GM23248 (cell line): Measurements from ENCODE around the gene BORA. TPM values are rescaled to one million over a fixed set of nuclear protein-coding genes. Genes with fewer than 3 reads are reported as not detected.
A peak's percentile ranks its signal among the peaks of the same experiment; 100 is the strongest.

Experiments
- DNase-seq: peaks from one replicate; pipeline ENCODE4 v3.0.0-alpha.2; 2015
- H2AFZ ChIP-seq: fragments of 200-600 bp; sonication (generic); 2 replicates; pipeline ENCODE4 v1.6.1; 2016; ENCODE audit warnings: antibody characterized with exemption
- H3F3A ChIP-seq: fragments of 200-600 bp; sonication (generic); 2 replicates; pipeline ENCODE4 v1.6.1; 2016; ENCODE audit warnings: mild to moderate bottlenecking, antibody characterized with exemption, mixed run types; ENCODE audit not compliant: insufficient read depth
- H3K27ac ChIP-seq: fragments of 200-600 bp; sonication (generic); 2 replicates; pipeline ENCODE4 v1.5.1; 2016; ENCODE audit warnings: mild to moderate bottlenecking
- H3K27me3 ChIP-seq: fragments of 200-600 bp; sonication (generic); replicated peaks from 2 replicates; pipeline ENCODE4 v1.6.1; 2016; ENCODE audit warnings: mild to moderate bottlenecking; ENCODE audit not compliant: insufficient read depth
- H3K36me3 ChIP-seq: fragments of 200-600 bp; sonication (generic); 2 replicates; pipeline ENCODE4 v1.6.1; 2016; ENCODE audit warnings: low read depth, mild to moderate bottlenecking
- H3K4me1 ChIP-seq: fragments of 200-600 bp; sonication (generic); 2 replicates; pipeline ENCODE4 v1.6.1; 2016; ENCODE audit warnings: mild to moderate bottlenecking; ENCODE audit not compliant: insufficient read depth
- H3K4me2 ChIP-seq: fragments of 200-600 bp; sonication (generic); one replicate; pipeline ENCODE4 v1.6.1; 2016; ENCODE audit warnings: mild to moderate bottlenecking; ENCODE audit not compliant: unreplicated experiment
- H3K4me3 ChIP-seq: fragments of 200-600 bp; sonication (generic); 2 replicates; pipeline ENCODE4 v1.5.1; 2016; ENCODE audit warnings: mild to moderate bottlenecking
- H3K79me2 ChIP-seq: fragments of 200-600 bp; sonication (generic); 2 replicates; pipeline ENCODE4 v1.6.1; 2016; ENCODE audit warnings: mild to moderate bottlenecking; ENCODE audit not compliant: insufficient read depth
- H3K9ac ChIP-seq: fragments of 200-600 bp; sonication (generic); 2 replicates; pipeline ENCODE4 v1.6.1; 2016; ENCODE audit warnings: mild to moderate bottlenecking
- H3K9me2 ChIP-seq: fragments of 200-600 bp; sonication (generic); 2 replicates; pipeline ENCODE4 v1.6.1; 2016; ENCODE audit warnings: mixed run types, mild to moderate bottlenecking, moderate library complexity; ENCODE audit not compliant: insufficient read depth
- H3K9me3 ChIP-seq: fragments of 200-600 bp; sonication (generic); one replicate; pipeline ENCODE4 v1.6.1; 2017; ENCODE audit warnings: low read depth
- H4K20me1 ChIP-seq: fragments of 200-600 bp; sonication (generic); 2 replicates; pipeline ENCODE4 v1.6.0; 2016; ENCODE audit not compliant: insufficient read depth
- EZH2 ChIP-seq: fragments of 200-600 bp; sonication (generic); IDR thresholded peaks from 2 replicates; pipeline ENCODE4 v1.6.1; 2018; ENCODE audit warnings: antibody characterized with exemption, mild to moderate bottlenecking; ENCODE audit not compliant: insufficient read depth, poor library complexity, severe bottlenecking
- EZH2phosphoT487 ChIP-seq: fragments of 200-600 bp; sonication (generic); IDR thresholded peaks from 2 replicates; pipeline ENCODE4 v1.6.1; 2018; ENCODE audit warnings: antibody characterized with exemption, moderate library complexity, mild to moderate bottlenecking, low read depth; ENCODE audit not compliant: insufficient read depth
- WGBS, 2 experiments: methylation state at CpG; one replicate each; pipeline ENCODE4 v1.1.6; 2015 to 2017; ENCODE audit warnings: low lambda C conversion rate in 2 of 2, low coverage in 1 of 2; ENCODE audit errors: missing lambda C conversion rate in 2 of 2; 5-methylcytosine and 5-hydroxymethylcytosine counted together
- in situ Hi-C: fragments of 300-500 bp; cut with MboI; formaldehyde crosslinking; loops from 2 replicates; pipeline ENCODE4 v1.15.0; 2020
- polyA plus RNA-seq: library from polyadenylated mRNA; unstranded; fragments of >200 nt; fragmentation: Nextera tagmentation; extraction: Ambion mirVana; gene quantifications from 2 replicates; pipeline ENCODE4 v1.2.1, GENCODE V29; 2016
- total RNA-seq: library from RNA; depleted of rRNA; stranded (reverse); fragments of >200 nt; shearing (Covaris generic); gene quantifications from 2 replicates; pipeline ENCODE4 v1.2.3, GENCODE V29; 2014

The BORA gene
- total and polyA plus RNA-seq, 2 experiments from 2014 or later: 5.5 to 7.2 TPM

GRCh38 chr13:72689181-72689696 is 38.5 kb upstream of the BORA start:
- in situ Hi-C loops: no loop called here
- no peaks in the 10 kb centered on the region for H3K9me3 ChIP-seq
- H3F3A ChIP-seq: no peaks in the 10 kb centered on the region
- H2AFZ ChIP-seq: no peak overlapping the region
- H3K4me2 ChIP-seq: no peak overlapping the region
- H3K79me2 ChIP-seq: no peaks in the 10 kb centered on the region
- H3K27ac ChIP-seq: no peak overlapping the region
- no peak overlapping the region for H3K9ac ChIP-seq
- no peak overlapping the region for H3K4me3 ChIP-seq
- TF ChIP-seq EZH2phosphoT487 (no peak), EZH2 (no peak)
- no peaks in the 10 kb centered on the region for H3K27me3 ChIP-seq
- DNase-seq: no peak
- no peaks in the 10 kb centered on the region for H3K36me3 ChIP-seq
- no peaks in the 10 kb centered on the region for H4K20me1 ChIP-seq
- H3K4me1 ChIP-seq: no peaks in the 10 kb centered on the region
- H3K9me2 ChIP-seq: no peaks in the 10 kb centered on the region

GRCh38 chr13:72692884-72693514 is 34.7 kb upstream of the BORA start:
- Histone ChIP-seq H3K79me2 (no peaks in the 10 kb centered on the region), H3K9me3 (no peaks in the 10 kb centered on the region), H3K27me3 (no peaks in the 10 kb centered on the region), H3K4me3 (no peak overlapping the region), H4K20me1 (no peaks in the 10 kb centered on the region), H3K27ac (no peak overlapping the region), H3K9me2 (no peaks in the 10 kb centered on the region), H3K4me1 (no peaks in the 10 kb centered on the region), H2AFZ (no peak overlapping the region), H3F3A (no peaks in the 10 kb centered on the region), H3K4me2 (no peak overlapping the region), H3K36me3 (no peaks in the 10 kb centered on the region), H3K9ac (no peak overlapping the region)
- in situ Hi-C loops: no loop called here
- 36 to 40% methylated on average over 5 of the region's 5 CpGs for WGBS, 2 experiments
- TF ChIP-seq EZH2 (no peak), EZH2phosphoT487 (no peak)
- DNase-seq: no peak

GRCh38 chr13:72693832-72694231 is 33.9 kb upstream of the BORA start:
- H2AFZ ChIP-seq: no peak overlapping the region
- in situ Hi-C loops: no loop called here

GRCh38 chr13:72694314-72694713 is 33.4 kb upstream of the BORA start:
- no peak overlapping the region for H3K27ac ChIP-seq
- no peak for DNase-seq
- no peak overlapping the region for H3K9ac ChIP-seq
- no peaks in the 10 kb centered on the region for H4K20me1 ChIP-seq
- WGBS, 2 experiments: 28 to 30% methylated on average over 8 of the region's 8 CpGs
- H3K4me3 ChIP-seq: no peak overlapping the region
- H2AFZ ChIP-seq: no peak overlapping the region
- no peaks in the 10 kb centered on the region for H3K9me2 ChIP-seq
- H3K4me2 ChIP-seq: no peak overlapping the region
- no peaks in the 10 kb centered on the region for H3F3A ChIP-seq
- TF ChIP-seq EZH2phosphoT487 (no peak), EZH2 (no peak)
- H3K79me2 ChIP-seq: no peaks in the 10 kb centered on the region
- H3K4me1 ChIP-seq: no peaks in the 10 kb centered on the region
- no peaks in the 10 kb centered on the region for H3K27me3 ChIP-seq
- no peaks in the 10 kb centered on the region for H3K36me3 ChIP-seq
- H3K9me3 ChIP-seq: no peaks in the 10 kb centered on the region
- in situ Hi-C loops: no loop called here

More at GRCh38 chr13:72693832-72694231, 33.9 kb upstream of the BORA start:
- H3K27me3 ChIP-seq: no peaks in the 10 kb centered on the region
- H3K27ac ChIP-seq: no peak overlapping the region
- H3K79me2 ChIP-seq: no peaks in the 10 kb centered on the region
- no peak overlapping the region for H3K4me3 ChIP-seq
- no peaks in the 10 kb centered on the region for H4K20me1 ChIP-seq
- no peak overlapping the region for H3K4me2 ChIP-seq
- 25 to 35% methylated on average over 5 of the region's 5 CpGs for whole genome bisulfite sequencing, 2 experiments
- H3K9me2 ChIP-seq: no peaks in the 10 kb centered on the region
- no peaks in the 10 kb centered on the region for H3K9me3 ChIP-seq
- no peaks in the 10 kb centered on the region for H3K36me3 ChIP-seq
- no peaks in the 10 kb centered on the region for H3K4me1 ChIP-seq
- no peaks in the 10 kb centered on the region for H3F3A ChIP-seq
- H3K9ac ChIP-seq: no peak overlapping the region
- TF ChIP-seq EZH2: no peak
- TF ChIP-seq EZH2phosphoT487: no peak
- DNase-seq: no peak

GRCh38 chr13:72696579-72696978 is 31.1 kb upstream of the BORA start:
- no peaks in the 10 kb centered on the region for H3K9me3 ChIP-seq
- no peaks in the 10 kb centered on the region for H3K36me3 ChIP-seq
- H3K4me2 ChIP-seq: no peak overlapping the region
- no peak overlapping the region for H3K9ac ChIP-seq
- no peak overlapping the region for H3K27ac ChIP-seq
- no peaks in the 10 kb centered on the region for H3K79me2 ChIP-seq
- TF ChIP-seq EZH2phosphoT487 (no peak), EZH2 (no peak)
- H4K20me1 ChIP-seq: no peaks in the 10 kb centered on the region
- peak; percentile 31 for DNase-seq
- in situ Hi-C loops: no loop called here
- H3F3A ChIP-seq: no peaks in the 10 kb centered on the region
- H3K4me1 ChIP-seq: no peaks in the 10 kb centered on the region
- no peak overlapping the region for H3K4me3 ChIP-seq
- 4 to 5% methylated on average over 1 of the region's 1 CpG for WGBS, 2 experiments
- H2AFZ ChIP-seq: no peak overlapping the region
- H3K9me2 ChIP-seq: no peaks in the 10 kb centered on the region
- no peaks in the 10 kb centered on the region for H3K27me3 ChIP-seq
